T-cell (primary cell): ENCODE data around the gene MRPS15. TPM values are rescaled to one million over a fixed set of nuclear protein-coding genes. Genes with fewer than 3 reads are reported as not detected.
"Not testable (repeated sequence)": the region's sequence is repeated elsewhere in the genome, so short reads cannot be mapped to it uniquely, and the experiment has no call there.

Source experiments
- ATAC-seq, 4 experiments: fragments of 200-7000 bp in 3 of 4; fragments of 150-1000 bp in 1 of 4; cut with Tn5 transposase; replicated peaks in 1 of 4; 1 replicate in 3 of 4; 2 replicates in 1 of 4; pipeline ENCODE4 v1.10.0; 2021; ENCODE audit warnings: moderate library complexity in 3 of 4, mild to moderate bottlenecking in 2 of 4, moderate number of reproducible peaks in 1 of 4
- CTCF ChIA-PET, 2 donors: fragments of 300-600 bp; sonication (Branson Sonifier 250); formaldehyde crosslinking; loops; one replicate each; lab custom pipeline; 2022; ENCODE audit warnings: antibody characterized with exemption in 2 of 2; lab: Charles Lee
- POLR2A ChIA-PET, 2 donors: fragments of 300-600 bp; sonication (Branson Sonifier 250); formaldehyde crosslinking; loops; one replicate each; lab custom pipeline; 2022; ENCODE audit warnings: antibody characterized with exemption in 2 of 2; lab: Charles Lee
- DNase-seq, 35 experiments: peaks; one replicate each; pipeline versions ENCODE4 v3.0.0 to v3.0.0-alpha.2; 2013 to 2023
- H3K27ac ChIP-seq: one replicate; pipeline ENCODE4 v1.5.1; 2013; ENCODE audit warnings: low read length
- H3K27me3 ChIP-seq, 2 experiments: replicated peaks in 1 of 2; 1 replicate in 1 of 2; 2 replicates in 1 of 2; pipeline versions ENCODE4 v1.6.1 to v1.7.0; 2013; ENCODE audit warnings: low read length in 1 of 2, mixed read lengths in 1 of 2; ENCODE audit not compliant: control insufficient read depth in 2 of 2, insufficient read depth in 2 of 2; ENCODE audit errors: extremely low read depth in 1 of 2
- H3K36me3 ChIP-seq, 2 donors: 1 replicate in 1 of 2; 2 replicates in 1 of 2; pipeline versions ENCODE4 v1.6.1 to v1.7.0; 2013; ENCODE audit warnings: low read length in 1 of 2; ENCODE audit not compliant: control insufficient read depth in 2 of 2, insufficient read depth in 1 of 2; ENCODE audit errors: extremely low read depth in 1 of 2
- H3K4me1 ChIP-seq, 2 experiments: 1 replicate in 1 of 2; 2 replicates in 1 of 2; pipeline versions ENCODE4 v1.6.1 to v1.7.0; 2013; ENCODE audit warnings: low read length in 2 of 2, mixed read lengths in 1 of 2; ENCODE audit not compliant: insufficient read depth in 2 of 2, control insufficient read depth in 1 of 2; ENCODE audit errors: extremely low read depth in 1 of 2
- H3K4me3 ChIP-seq, 2 donors: 1 replicate in 1 of 2; 2 replicates in 1 of 2; pipeline versions ENCODE4 v1.5.1 to v1.7.0; 2013; ENCODE audit warnings: mild to moderate bottlenecking in 2 of 2, low read length in 1 of 2, moderate library complexity in 1 of 2; ENCODE audit not compliant: control insufficient read depth in 1 of 2; ENCODE audit errors: extremely low read depth in 1 of 2
- H3K9me3 ChIP-seq: 2 replicates; pipeline ENCODE4 v1.7.0; 2013
- H3K27ac Mint-ChIP-seq, 2 donors: one replicate each; pipeline ENCODE4 v1.8.0; 2020 to 2021; ENCODE audit warnings: mild to moderate bottlenecking in 2 of 2, mixed read lengths in 2 of 2
- H3K27me3 Mint-ChIP-seq, 2 donors: one replicate each; pipeline ENCODE4 v1.8.0; 2021 to 2022; ENCODE audit warnings: mixed read lengths in 2 of 2
- H3K36me3 Mint-ChIP-seq: one replicate; pipeline ENCODE4 v1.8.0; 2021; ENCODE audit warnings: mixed read lengths
- H3K4me1 Mint-ChIP-seq, 3 donors: one replicate each; pipeline ENCODE4 v1.8.0; 2020 to 2022; ENCODE audit warnings: mixed read lengths in 3 of 3, mild to moderate bottlenecking in 1 of 3
- H3K4me3 Mint-ChIP-seq, 3 donors: one replicate each; pipeline ENCODE4 v1.8.0; 2020 to 2022; ENCODE audit warnings: mild to moderate bottlenecking in 3 of 3, mixed read lengths in 3 of 3, moderate library complexity in 3 of 3
- H3K9me3 Mint-ChIP-seq, 3 donors: one replicate each; pipeline ENCODE4 v1.8.0; 2020 to 2022; ENCODE audit warnings: mixed read lengths in 3 of 3
- WGBS: methylation state at CpG from one replicate; pipeline ENCODE4 v1.1.5; 2013; ENCODE audit warnings: missing lambda C conversion rate; ENCODE audit not compliant: insufficient coverage; 5-methylcytosine and 5-hydroxymethylcytosine counted together
- total RNA-seq, 35 experiments: library from RNA in 6 of 35; stranded (reverse) in 6 of 35; fragments of 120-200 nt in 1 of 35; gene quantifications; one replicate each; pipeline versions ENCODE4 v1.2.1 to v1.2.4 and lab custom pipeline; 2013 to 2026

MRPS15 gene
- total RNA-seq, 5 donors from 2014 or later (not counting 1 experiment from before 2014, with no cell fraction given): 25.7 to 37.3 (median 34.9) TPM

GRCh38 chr1:36493524-36493923 lies 29.3 kb upstream of the MRPS15 start:
- Mint-ChIP-seq H3K4me3 (no peak overlapping the region), H3K27me3 (peaks cover 0 to 13% of the 10 kb centered on the region in 2 donors), H3K9me3 (no peaks in the 10 kb centered on the region), H3K27ac (no peak overlapping the region), H3K4me1 (no peaks in the 10 kb centered on the region), H3K36me3 (no peaks in the 10 kb centered on the region)
- WGBS: 88% methylated on average over 9 of the region's 9 CpGs
- Histone ChIP-seq H3K36me3 (no peaks in the 10 kb centered on the region), H3K4me1 (no peaks in the 10 kb centered on the region), H3K9me3 (no peaks in the 10 kb centered on the region), H3K27ac (no peak overlapping the region), H3K27me3 (peaks cover 0 to 11% of the 10 kb centered on the region in 2 experiments), H3K4me3 (no peak overlapping the region)
- ATAC-seq (no peak), DNase-seq (no peak)
- ChIA-PET CTCF (no interaction called here), POLR2A (no interaction called here)

GRCh38 chr1:36492491-36492890 lies 28.3 kb upstream of the MRPS15 start:
- Histone ChIP-seq H3K27me3 (peaks cover 0 to 20% of the 10 kb centered on the region in 2 experiments), H3K27ac (no peak overlapping the region), H3K9me3 (no peaks in the 10 kb centered on the region), H3K4me3 (no peak overlapping the region), H3K4me1 (no peaks in the 10 kb centered on the region), H3K36me3 (no peaks in the 10 kb centered on the region)
- ChIA-PET POLR2A (no interaction called here), CTCF (no interaction called here)
- Mint-ChIP-seq H3K4me1 (no peaks in the 10 kb centered on the region), H3K9me3 (no peaks in the 10 kb centered on the region), H3K36me3 (no peaks in the 10 kb centered on the region), H3K27me3 (peaks cover 0 to 13% of the 10 kb centered on the region in 2 donors), H3K27ac (no peak overlapping the region), H3K4me3 (no peak overlapping the region)
- ATAC-seq: no peak
- DNase-seq: no peak
- WGBS: 53% methylated on average over 3 of the region's 9 CpGs

GRCh38 chr1:36489258-36490051 lies 25.3 kb upstream of the MRPS15 start:
- peaks cover 0 to 17% of the 10 kb centered on the region in 2 experiments for H3K27me3 ChIP-seq
- H3K27ac Mint-ChIP-seq, H3K36me3 Mint-ChIP-seq, H3K4me1 ChIP-seq, H3K36me3 ChIP-seq, H3K4me1 Mint-ChIP-seq, H3K27ac ChIP-seq, H3K27me3 Mint-ChIP-seq, POLR2A ChIA-PET, DNase-seq, H3K4me3 Mint-ChIP-seq, CTCF ChIA-PET, ATAC-seq, H3K9me3 ChIP-seq, H3K9me3 Mint-ChIP-seq, H3K4me3 ChIP-seq: not testable (repeated sequence)
- 53% methylated on average over 4 of the region's 10 CpGs for WGBS

GRCh38 chr1:36487906-36488305 lies 23.7 kb upstream of the MRPS15 start:
- ATAC-seq (no peak), DNase-seq (no peak)
- Mint-ChIP-seq H3K4me3 (no peak overlapping the region), H3K27me3 (peaks cover 0 to 5% of the 10 kb centered on the region in 2 donors), H3K4me1 (peaks cover 0 to 2% (median 0%) of the 10 kb centered on the region in 3 donors), H3K36me3 (no peaks in the 10 kb centered on the region), H3K9me3 (no peaks in the 10 kb centered on the region), H3K27ac (no peak overlapping the region)
- H3K36me3 ChIP-seq: no peaks in the 10 kb centered on the region
- whole genome bisulfite sequencing: 93% methylated on average over 1 of the region's 3 CpGs
- CTCF ChIA-PET: no interaction called here
- no peak overlapping the region for H3K4me3 ChIP-seq
- POLR2A ChIA-PET: interaction anchor here in 1 of 2 donors (0.7 kb wide), 1 partner anchor 511 kb away, joined by 8 read pairs; no protein-coding TSS in a partner anchor
- no peak overlapping the region for H3K27ac ChIP-seq
- peaks cover under 1 to 2% of the 10 kb centered on the region in 2 experiments for H3K4me1 ChIP-seq
- peaks cover 0 to 15% of the 10 kb centered on the region in 2 experiments for H3K27me3 ChIP-seq
- no peaks in the 10 kb centered on the region for H3K9me3 ChIP-seq

GRCh38 chr1:36487336-36487725 lies 23.1 kb upstream of the MRPS15 start:
- H3K36me3 Mint-ChIP-seq, H3K27ac ChIP-seq, H3K27ac Mint-ChIP-seq, H3K9me3 Mint-ChIP-seq, H3K36me3 ChIP-seq, DNase-seq, H3K4me1 Mint-ChIP-seq, H3K27me3 Mint-ChIP-seq, H3K4me1 ChIP-seq, H3K9me3 ChIP-seq, ATAC-seq, POLR2A ChIA-PET, H3K4me3 Mint-ChIP-seq, H3K4me3 ChIP-seq, CTCF ChIA-PET: not testable (repeated sequence)
- peaks cover 0 to 18% of the 10 kb centered on the region in 2 experiments for H3K27me3 ChIP-seq
- 87% methylated on average over 3 of the region's 9 CpGs for WGBS

GRCh38 chr1:36486439-36487335 lies 22.5 kb upstream of the MRPS15 start:
- 76% methylated on average over 10 of the region's 17 CpGs for WGBS
- POLR2A ChIA-PET: no interaction called here

More at GRCh38 chr1:36486439-36487335, 22.5 kb upstream of the MRPS15 start:
- H3K27me3 Mint-ChIP-seq: peaks cover 0 to 5% of the 10 kb centered on the region in 2 donors
- H3K4me1 Mint-ChIP-seq: peaks cover 8 to 9% (median 9%) of the 10 kb centered on the region in 3 donors
- Histone ChIP-seq H3K4me1 (peaks cover 4 to 11% of the 10 kb centered on the region in 2 experiments), H3K27me3 (peaks cover 0 to 20% of the 10 kb centered on the region in 2 experiments), H3K36me3 (no peaks in the 10 kb centered on the region), H3K9me3 (no peaks in the 10 kb centered on the region), H3K27ac (no peak overlapping the region), H3K4me3 (no peak overlapping the region)
- no peaks in the 10 kb centered on the region for H3K36me3 Mint-ChIP-seq
- ATAC-seq (no peak), DNase-seq (peak in 6 of 35 experiments; percentile 3 to 36 (median 11))
- CTCF ChIA-PET: no interaction called here
- no peaks in the 10 kb centered on the region for H3K9me3 Mint-ChIP-seq
- no peak overlapping the region for H3K27ac Mint-ChIP-seq
- H3K4me3 Mint-ChIP-seq: no peak overlapping the region
